GM12875 (cell line): ENCODE results near the gene IL11RA.

ENCODE experiments used
- H3K4me3 ChIP-seq: one replicate; pipeline ENCODE4 v1.5.1; 2011; ENCODE audit warnings: low read depth, low read length, control low read depth
- CTCF ChIP-seq: IDR thresholded peaks from 2 replicates; pipeline ENCODE4 v1.5.1; 2011; ENCODE audit warnings: low read depth, mild to moderate bottlenecking, control low read depth, inconsistent platforms, low read length, moderate library complexity, borderline replicate concordance; ENCODE audit not compliant: insufficient read depth

Gene IL11RA

GRCh38 chr9:34693560-34693959, 41.6 kb downstream of the IL11RA start:
- TF ChIP-seq CTCF, result no peak
- H3K4me3 ChIP-seq, result no peak overlapping the region

GRCh38 chr9:34694811-34695210, 42.8 kb downstream of the IL11RA start:
- no peak for TF ChIP-seq CTCF
- no peak overlapping the region for H3K4me3 ChIP-seq

DNA sequence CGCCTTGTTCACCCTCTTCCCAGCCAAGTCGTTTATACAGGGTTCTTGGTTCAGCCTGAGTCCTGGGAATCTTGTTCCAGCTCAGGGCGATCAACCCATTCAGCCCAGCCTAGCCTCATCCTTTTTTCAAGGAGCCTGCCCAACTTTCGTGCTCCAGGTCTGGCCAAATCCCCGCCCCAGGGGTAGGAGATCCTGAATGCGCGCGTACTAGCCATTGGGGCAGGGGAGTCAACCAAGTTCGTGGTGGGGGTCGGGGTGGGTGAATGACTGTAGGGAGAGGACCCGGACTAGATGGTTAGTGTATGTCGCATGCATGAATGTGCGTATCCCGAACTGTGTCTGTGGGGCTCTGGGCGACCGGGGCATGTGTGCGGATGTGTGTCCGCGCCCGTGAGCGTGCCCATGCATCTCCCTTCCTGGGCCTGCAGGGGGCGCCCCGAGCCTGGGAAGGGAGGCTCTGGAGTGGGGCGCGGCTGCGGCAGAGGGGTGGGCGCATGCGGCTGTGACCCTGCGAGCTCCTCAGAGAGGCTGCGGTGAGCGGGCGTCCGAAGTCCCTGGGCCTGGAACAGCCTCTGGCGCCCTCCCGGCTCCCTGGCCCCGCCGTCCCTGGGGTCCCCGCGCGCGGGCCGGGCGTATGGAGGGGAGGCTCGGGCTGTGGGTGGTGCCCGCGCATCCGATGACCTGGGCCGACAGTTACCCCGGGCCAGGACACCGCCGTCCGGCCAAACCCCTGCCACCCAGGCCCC, 49.2 kb downstream of the IL11RA start:
- peak; percentile 76 for TF ChIP-seq CTCF
- peak overlapping the region; percentile 5 for H3K4me3 ChIP-seq

- peak; percentile 97 for TF ChIP-seq CTCF
- peak overlapping the region; percentile 5 for H3K4me3 ChIP-seq
Observed at GRCh38 chr9:34701769-34702736, 50.1 kb downstream of the IL11RA start.

DNA sequence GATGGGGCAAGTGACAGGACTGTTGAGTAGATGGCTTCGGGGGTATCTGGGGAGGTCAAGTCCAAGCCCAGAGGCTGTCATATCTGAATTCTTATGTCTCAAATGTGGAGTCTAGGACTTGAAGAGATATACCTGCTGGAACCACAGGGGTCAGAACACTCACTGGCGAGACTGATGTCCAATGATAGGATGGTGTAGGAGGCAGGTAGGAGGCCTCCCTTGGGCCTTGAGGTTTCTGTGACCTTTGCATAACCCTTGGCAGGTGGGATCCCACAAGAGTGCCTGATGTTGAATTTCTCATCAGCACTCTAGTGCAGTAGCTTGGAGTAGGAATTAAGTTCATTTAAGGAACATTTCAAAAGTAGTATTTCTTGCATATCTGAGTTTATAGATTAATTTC, 55.1 kb downstream of the IL11RA start:
- no peak for TF ChIP-seq CTCF
- H3K4me3 ChIP-seq, result no peak overlapping the region

DNA sequence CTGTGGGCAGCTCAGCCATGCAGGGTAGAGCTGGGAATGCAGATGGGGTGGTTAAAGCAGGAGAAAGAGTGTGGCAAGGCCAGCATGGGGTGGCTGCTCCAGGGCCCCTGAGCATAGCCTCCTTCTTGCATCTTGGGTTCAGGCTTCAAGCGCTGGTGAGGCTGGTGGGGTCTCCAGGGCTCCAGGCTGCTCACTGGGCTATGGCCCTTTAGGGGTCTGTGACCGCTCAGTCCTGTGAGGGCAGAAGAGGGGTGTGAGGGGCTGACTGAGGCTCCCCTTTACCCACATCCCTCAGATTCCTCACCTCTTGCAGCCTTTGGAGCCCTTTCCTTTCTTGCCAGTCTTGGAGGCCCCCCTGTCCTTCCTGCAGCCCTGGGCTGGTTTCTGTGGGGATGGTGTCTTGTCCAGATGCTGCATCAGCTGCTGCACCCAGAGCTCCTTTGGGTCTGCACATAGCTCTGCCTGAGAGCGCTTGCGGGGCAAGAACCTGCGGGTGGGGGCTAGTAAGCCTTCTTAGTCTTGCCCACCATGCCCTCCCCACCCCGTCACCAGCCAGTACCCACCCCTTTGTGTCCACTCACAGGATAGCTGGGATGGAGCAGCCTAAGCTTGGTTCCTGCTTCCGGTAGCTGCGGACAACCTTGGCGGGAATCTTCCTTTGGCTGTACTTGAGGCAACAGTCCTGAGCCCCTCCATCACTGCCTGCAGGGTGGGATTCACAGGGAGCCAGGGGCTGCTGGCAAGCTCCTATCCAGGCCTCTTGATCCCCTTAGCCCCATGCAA, 57.4 kb downstream of the IL11RA start:
- H3K4me3 ChIP-seq, result no peak overlapping the region
- TF ChIP-seq CTCF, result no peak
